Liver (tissue), 9 donors: ENCODE data around the gene BTBD9. TPM values are rescaled to one million over a fixed set of nuclear protein-coding genes. Genes with fewer than 3 reads are reported as not detected.

Experiments
- DNase-seq: peaks from one replicate; pipeline ENCODE4 v3.0.0-alpha.2; 2017; ENCODE audit warnings: low spot score
- H3K27ac ChIP-seq, 2 donors: one replicate each; pipeline ENCODE4 v1.7.0; 2013; ENCODE audit warnings: inconsistent platforms in 2 of 2, low read length in 2 of 2, control low read depth in 1 of 2, low read depth in 1 of 2, mild to moderate bottlenecking in 1 of 2
- H3K27me3 ChIP-seq, 4 donors: one replicate each; pipeline versions ENCODE4 v1.6.1 to v1.7.0; 2013; ENCODE audit warnings: low read length in 3 of 4, inconsistent platforms in 1 of 4, mild to moderate bottlenecking in 1 of 4, moderate library complexity in 1 of 4; ENCODE audit not compliant: control insufficient read depth in 4 of 4, insufficient read depth in 4 of 4
- H3K36me3 ChIP-seq, 4 donors: one replicate each; pipeline versions ENCODE4 v1.6.1 to v1.7.0; 2013; ENCODE audit warnings: low read length in 3 of 4, mild to moderate bottlenecking in 3 of 4, low read depth in 1 of 4, moderate library complexity in 1 of 4; ENCODE audit not compliant: control insufficient read depth in 4 of 4, insufficient read depth in 3 of 4
- H3K4me1 ChIP-seq, 4 donors: one replicate each; pipeline versions ENCODE4 v1.6.1 to v1.7.0; 2013; ENCODE audit warnings: low read length in 3 of 4, mild to moderate bottlenecking in 3 of 4, moderate library complexity in 1 of 4; ENCODE audit not compliant: control insufficient read depth in 4 of 4, insufficient read depth in 4 of 4
- H3K4me3 ChIP-seq, 3 donors: one replicate each; pipeline versions ENCODE4 v1.6.1 to v1.7.0; 2013; ENCODE audit warnings: low read length in 3 of 3, control low read depth in 1 of 3, low read depth in 1 of 3, mild to moderate bottlenecking in 1 of 3
- H3K9ac ChIP-seq, 2 donors: one replicate each; pipeline ENCODE4 v1.7.0; 2013; ENCODE audit warnings: low read length in 2 of 2, mild to moderate bottlenecking in 2 of 2, moderate library complexity in 2 of 2, control low read depth in 1 of 2, low read depth in 1 of 2
- H3K9me3 ChIP-seq, 4 donors: one replicate each; pipeline versions ENCODE4 v1.6.1 to v1.7.0; 2013; ENCODE audit warnings: low read length in 3 of 4; ENCODE audit not compliant: control insufficient read depth in 4 of 4
- CTCF ChIP-seq: fragments of 150-350 bp; IDR thresholded peaks from 2 replicates; pipeline ENCODE4 v1.5.1; 2017; ENCODE audit warnings: improper control_type of control experiment, low read depth, low read length; ENCODE audit not compliant: missing input control
- EGR1 ChIP-seq, 2 donors: IDR thresholded peaks; 2 replicates each; pipeline ENCODE4 v1.6.1; 2016 to 2018; ENCODE audit warnings: antibody characterized with exemption in 2 of 2, low read depth in 2 of 2
- FOXA1 ChIP-seq: IDR thresholded peaks from 2 replicates; pipeline ENCODE4 v1.6.1; 2016; ENCODE audit warnings: antibody characterized with exemption
- GABPA ChIP-seq, 2 donors: IDR thresholded peaks in 1 of 2; conservative IDR thresholded peaks in 1 of 2; 2 replicates each; pipeline ENCODE4 v1.6.1; 2016; ENCODE audit warnings: antibody characterized with exemption in 2 of 2, mild to moderate bottlenecking in 1 of 2, moderate library complexity in 1 of 2
- HNF4A ChIP-seq, 2 donors: conservative IDR thresholded peaks; 2 replicates each; pipeline ENCODE4 v1.6.1; 2016; ENCODE audit warnings: antibody characterized with exemption in 2 of 2, mild to moderate bottlenecking in 2 of 2
- HNF4G ChIP-seq: IDR thresholded peaks from 2 replicates; pipeline ENCODE4 v1.6.1; 2016; ENCODE audit warnings: antibody characterized with exemption
- JUND ChIP-seq, 2 donors: IDR thresholded peaks; 2 replicates each; pipeline ENCODE4 v1.6.1; 2016; ENCODE audit warnings: antibody characterized with exemption in 2 of 2
- NR2F2 ChIP-seq: IDR thresholded peaks from 2 replicates; pipeline ENCODE4 v1.6.1; 2016; ENCODE audit warnings: antibody characterized with exemption
- RAD21 ChIP-seq, 2 donors: IDR thresholded peaks; 2 replicates each; pipeline ENCODE4 v1.6.1; 2016; ENCODE audit warnings: antibody characterized with exemption in 2 of 2, mild to moderate bottlenecking in 2 of 2
- REST ChIP-seq: IDR thresholded peaks from 2 replicates; pipeline ENCODE4 v1.6.1; 2016; ENCODE audit warnings: antibody characterized with exemption, mild to moderate bottlenecking
- RXRA ChIP-seq, 2 donors: IDR thresholded peaks; 2 replicates each; pipeline ENCODE4 v1.6.1; 2017 to 2018; ENCODE audit warnings: antibody characterized with exemption in 2 of 2, mild to moderate bottlenecking in 1 of 2
- SP1 ChIP-seq: IDR thresholded peaks from 2 replicates; pipeline ENCODE4 v1.6.1; 2018; ENCODE audit warnings: antibody characterized with exemption, mild to moderate bottlenecking
- TAF1 ChIP-seq: conservative IDR thresholded peaks from 2 replicates; pipeline ENCODE4 v1.6.1; 2016; ENCODE audit warnings: antibody characterized with exemption, mild to moderate bottlenecking
- YY1 ChIP-seq: IDR thresholded peaks from 2 replicates; pipeline ENCODE4 v1.6.1; 2016; ENCODE audit warnings: antibody characterized with exemption, mild to moderate bottlenecking
- WGBS: extraction: QIAGEN DNeasy Blood & Tissue Kit; methylation state at CpG from one replicate; pipeline ENCODE4 v1.1.7; 2013; 5-methylcytosine and 5-hydroxymethylcytosine counted together
- polyA plus RNA-seq, 2 donors: library from polyadenylated mRNA; stranded (reverse) in 1 of 2; unstranded in 1 of 2; fragments of 200-250 nt in 1 of 2; fragments of >200 nt in 1 of 2; fragmentation: Nextera tagmentation in 1 of 2; extraction: Ambion mirVana in 1 of 2; gene quantifications; one replicate each; pipeline versions ENCODE4 v1.2.1 to v1.2.3, GENCODE V29; 2013 to 2015
- total RNA-seq, 2 donors: library from RNA; depleted of rRNA; stranded (reverse); fragments of >200 nt; gene quantifications; one replicate each; pipeline ENCODE4 v1.2.3, GENCODE V29; 2014
- TF ChIP-seq, protein P1 (sequence below): IDR thresholded peaks from 2 replicates; pipeline ENCODE4 v1.6.1; 2016; ENCODE audit warnings: antibody characterized with exemption
- donor health status: healthy.
- donor health status: healthy.
- donor health status: healthy.
- donor health status: healthy.
- donor health status: healthy.

BTBD9 gene
- total and polyA plus RNA-seq, 4 donors, result 2.0 to 12.4 (median 5.7) TPM

- Histone ChIP-seq H3K9me3 (no peaks in the 10 kb centered on the region), H3K4me1 (no peaks in the 10 kb centered on the region), H3K27ac (no peak overlapping the region), H3K27me3 (no peaks in the 10 kb centered on the region), H3K9ac (no peak overlapping the region), H3K4me3 (no peak overlapping the region), H3K36me3 (no peaks in the 10 kb centered on the region)
- TF ChIP-seq YY1, result no peak
- no peak for TF ChIP-seq TAF1
- no peak for TF ChIP-seq HNF4A (conservative IDR thresholded peaks at IDR 0.05)
- TF ChIP-seq HNF4G, result no peak
- no peak for TF ChIP-seq GABPA (IDR thresholded peaks at IDR 0.05 in 1 of 2, conservative IDR thresholded peaks at IDR 0.05 in 1 of 2)
- no peak for TF ChIP-seq SP1
- no peak for TF ChIP-seq RAD21 (IDR thresholded peaks at IDR 0.05)
- no peak for TF ChIP-seq JUND (IDR thresholded peaks at IDR 0.05)
- no peak for TF ChIP-seq EGR1 (IDR thresholded peaks at IDR 0.05; ENCODE audit: low read depth in 2 of 2)
- TF ChIP-seq CTCF, result no peak
- no peak for DNase-seq
- 98% methylated on average over 3 of the region's 3 CpGs for WGBS
These were observed 427.6 kb downstream of the BTBD9 start for GRCh38 chr6:38212116-38212515.

GRCh38 chr6:38209371-38210260 lies 430.1 kb downstream of the BTBD9 start:
- WGBS, result 79% methylated on average over 18 of the region's 18 CpGs
- DNase-seq, result no peak
- TF ChIP-seq FOXA1 (no peak), TAF1 (no peak), JUND (IDR thresholded peaks at IDR 0.05) (no peak), RXRA (IDR thresholded peaks at IDR 0.05) (no peak), RAD21 (IDR thresholded peaks at IDR 0.05) (no peak), SP1 (no peak), REST (no peak), HNF4A (conservative IDR thresholded peaks at IDR 0.05) (no peak), CTCF (no peak), NR2F2 (no peak)
- TF ChIP-seq, protein P1, sequence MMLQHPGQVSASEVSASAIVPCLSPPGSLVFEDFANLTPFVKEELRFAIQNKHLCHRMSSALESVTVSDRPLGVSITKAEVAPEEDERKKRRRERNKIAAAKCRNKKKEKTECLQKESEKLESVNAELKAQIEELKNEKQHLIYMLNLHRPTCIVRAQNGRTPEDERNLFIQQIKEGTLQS, result no peak
- H3K4me3 ChIP-seq, result no peak overlapping the region
- H3K9me3 ChIP-seq, result no peaks in the 10 kb centered on the region
- no peaks in the 10 kb centered on the region for H3K27me3 ChIP-seq
- H3K27ac ChIP-seq, result no peak overlapping the region
- no peak overlapping the region for H3K9ac ChIP-seq
- no peaks in the 10 kb centered on the region for H3K4me1 ChIP-seq
- H3K36me3 ChIP-seq, result no peaks in the 10 kb centered on the region
